ENCODE results near the gene MAD2L2.

Gene MAD2L2

DNA sequence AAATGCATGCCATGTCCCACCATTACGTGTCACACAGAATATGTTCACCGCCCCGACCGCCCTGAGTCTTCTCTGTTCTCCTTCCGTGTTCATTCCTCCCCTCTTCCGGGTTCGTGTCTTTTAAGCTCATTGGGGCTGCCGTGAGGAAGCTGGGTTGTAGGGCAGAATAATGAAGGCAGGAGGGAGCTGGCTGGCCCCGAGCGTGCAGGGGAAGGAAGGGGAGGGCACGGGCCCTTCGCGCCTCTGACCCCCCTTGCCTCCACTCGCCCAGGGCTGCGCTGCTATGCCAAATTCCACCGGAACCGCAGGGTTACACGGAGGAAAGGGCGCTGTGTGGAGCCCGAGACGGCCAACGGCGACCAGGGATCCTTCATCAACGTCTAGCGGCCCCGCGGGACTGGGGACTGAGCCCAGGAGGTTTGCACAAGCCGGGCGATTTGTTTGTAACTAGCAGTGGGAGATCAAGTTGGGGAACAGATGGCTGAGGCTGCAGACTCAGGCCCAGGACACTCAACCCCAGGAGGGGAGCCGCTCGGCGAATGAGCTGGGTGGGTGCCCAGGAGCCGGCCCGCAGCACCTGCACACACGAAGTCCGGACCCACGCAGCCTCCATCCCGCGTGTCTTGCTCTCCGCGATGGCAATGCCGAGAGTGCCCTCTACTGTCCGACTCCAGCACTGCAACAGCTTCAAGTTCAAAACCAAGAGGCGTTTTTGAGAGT is 38.5 kb upstream of the MAD2L2 start:
- DNase-seq (ENCODE audit: extremely low read depth, insufficient read length) = peak; percentile 76
- TF ChIP-seq, protein P1, sequence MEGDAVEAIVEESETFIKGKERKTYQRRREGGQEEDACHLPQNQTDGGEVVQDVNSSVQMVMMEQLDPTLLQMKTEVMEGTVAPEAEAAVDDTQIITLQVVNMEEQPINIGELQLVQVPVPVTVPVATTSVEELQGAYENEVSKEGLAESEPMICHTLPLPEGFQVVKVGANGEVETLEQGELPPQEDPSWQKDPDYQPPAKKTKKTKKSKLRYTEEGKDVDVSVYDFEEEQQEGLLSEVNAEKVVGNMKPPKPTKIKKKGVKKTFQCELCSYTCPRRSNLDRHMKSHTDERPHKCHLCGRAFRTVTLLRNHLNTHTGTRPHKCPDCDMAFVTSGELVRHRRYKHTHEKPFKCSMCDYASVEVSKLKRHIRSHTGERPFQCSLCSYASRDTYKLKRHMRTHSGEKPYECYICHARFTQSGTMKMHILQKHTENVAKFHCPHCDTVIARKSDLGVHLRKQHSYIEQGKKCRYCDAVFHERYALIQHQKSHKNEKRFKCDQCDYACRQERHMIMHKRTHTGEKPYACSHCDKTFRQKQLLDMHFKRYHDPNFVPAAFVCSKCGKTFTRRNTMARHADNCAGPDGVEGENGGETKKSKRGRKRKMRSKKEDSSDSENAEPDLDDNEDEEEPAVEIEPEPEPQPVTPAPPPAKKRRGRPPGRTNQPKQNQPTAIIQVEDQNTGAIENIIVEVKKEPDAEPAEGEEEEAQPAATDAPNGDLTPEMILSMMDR (IDR thresholded peaks at IDR 0.05; ENCODE audit: insufficient read depth, low read length, poor library complexity, severe bottlenecking) = peak; percentile 97
- no peaks in the 10 kb centered on the region; the same call in 1 of the 2 replicates for H3K27me3 ChIP-seq (replicated peaks; ENCODE audit: control insufficient read depth, insufficient read depth, low read length)
- H3K4me3 ChIP-seq (replicated peaks; ENCODE audit: low read depth, low read length) = peak overlapping the region; percentile 45
- no peaks in the 10 kb centered on the region for H3K36me3 ChIP-seq (ENCODE audit: control insufficient read depth, insufficient read depth, low read length)

DNA sequence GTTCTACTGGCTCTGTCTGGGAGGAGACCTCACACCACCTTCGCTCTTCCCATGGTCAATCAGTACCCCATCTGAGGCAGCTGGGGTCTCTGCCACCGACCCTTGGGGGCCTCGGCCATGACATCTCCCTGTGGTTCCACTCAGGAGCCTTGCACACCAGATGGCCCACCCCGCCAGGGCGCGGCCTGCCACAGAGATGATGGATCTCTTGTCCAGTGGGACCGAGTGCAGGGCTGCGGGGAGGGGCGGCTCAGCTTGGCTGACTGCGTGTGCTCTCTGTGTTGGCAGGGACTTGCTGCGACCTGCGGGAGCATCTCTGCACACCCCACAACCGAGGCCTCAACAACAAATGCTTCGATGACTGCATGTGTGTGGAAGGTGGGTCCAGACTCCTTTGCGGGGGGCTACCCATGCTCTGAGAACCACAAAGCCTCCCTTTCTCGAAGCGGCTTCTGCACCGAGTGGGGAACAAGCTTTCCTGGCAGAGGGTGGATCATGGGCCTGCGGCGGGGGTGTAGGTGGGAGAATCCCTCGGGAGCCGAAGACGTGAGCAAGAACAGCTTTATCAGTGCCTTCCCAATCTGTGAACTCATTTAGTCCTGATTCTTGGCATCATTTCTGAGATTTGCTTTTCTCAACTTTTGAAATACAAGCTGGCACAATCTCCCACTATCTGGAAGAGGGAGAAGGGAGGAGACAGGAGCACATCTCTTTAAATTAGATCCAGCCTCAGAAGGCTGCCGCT is 34.1 kb upstream of the MAD2L2 start:
- H3K36me3 ChIP-seq (ENCODE audit: control insufficient read depth, insufficient read depth, low read length) = no peaks in the 10 kb centered on the region
- TF ChIP-seq, protein P1 (IDR thresholded peaks at IDR 0.05; ENCODE audit: insufficient read depth, low read length, poor library complexity, severe bottlenecking) = no peak
- H3K27me3 ChIP-seq (replicated peaks; ENCODE audit: control insufficient read depth, insufficient read depth, low read length) = no peaks in the 10 kb centered on the region
- no peak overlapping the region for H3K4me3 ChIP-seq (replicated peaks; ENCODE audit: low read depth, low read length)
- no peak for DNase-seq (ENCODE audit: extremely low read depth, insufficient read length)

DNA sequence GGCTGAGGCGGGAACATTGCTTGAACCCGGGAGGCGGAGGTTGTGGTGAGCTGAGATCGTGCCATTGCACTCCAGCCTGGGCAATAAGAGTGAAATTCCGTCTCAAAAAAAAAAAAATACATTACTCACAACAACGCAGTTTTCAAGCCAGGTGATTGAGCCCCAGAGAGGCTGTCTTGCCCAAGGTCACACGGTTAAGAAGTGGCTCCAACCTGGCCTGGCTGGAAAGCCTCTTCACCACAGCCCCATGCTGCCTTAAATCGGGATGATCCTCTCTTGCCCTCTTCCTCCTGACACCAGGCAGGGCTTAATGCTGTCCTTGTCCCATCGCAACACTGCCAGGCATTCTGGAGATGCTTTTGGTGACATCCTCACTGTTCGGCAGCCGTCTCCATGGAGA is 32.1 kb upstream of the MAD2L2 start:
- TF ChIP-seq, protein P1 (IDR thresholded peaks at IDR 0.05; ENCODE audit: insufficient read depth, low read length, poor library complexity, severe bottlenecking) = no peak

DNA sequence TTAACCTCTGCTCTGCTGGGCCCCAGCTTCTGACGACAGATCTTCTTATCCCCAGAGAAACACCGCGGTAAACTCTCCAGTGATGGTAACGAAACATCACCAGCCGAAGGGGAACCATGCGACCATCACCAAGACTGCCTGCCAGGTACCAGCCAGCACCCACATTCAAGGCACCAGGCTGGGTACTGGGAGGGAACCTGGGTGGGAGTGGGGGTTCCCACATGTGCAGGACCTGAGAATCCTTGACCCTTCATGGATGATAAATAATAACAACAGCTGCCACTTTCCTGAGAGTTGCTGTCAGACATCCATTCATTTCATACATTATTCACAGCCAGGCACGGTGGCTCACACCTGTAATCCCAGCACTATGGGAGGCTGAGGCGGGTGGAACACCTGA is 31.3 kb upstream of the MAD2L2 start:
- H3K36me3 ChIP-seq (ENCODE audit: control insufficient read depth, insufficient read depth, low read length) = no peaks in the 10 kb centered on the region
- TF ChIP-seq, protein P1 (IDR thresholded peaks at IDR 0.05; ENCODE audit: insufficient read depth, low read length, poor library complexity, severe bottlenecking) = no peak
- no peak overlapping the region for H3K4me3 ChIP-seq (replicated peaks; ENCODE audit: low read depth, low read length)

More for the DNA sequence above, 32.1 kb upstream of the MAD2L2 start:
- no peaks in the 10 kb centered on the region for H3K36me3 ChIP-seq (ENCODE audit: control insufficient read depth, insufficient read depth, low read length)
- H3K27me3 ChIP-seq (replicated peaks; ENCODE audit: control insufficient read depth, insufficient read depth, low read length) = no peaks in the 10 kb centered on the region
- H3K4me3 ChIP-seq (replicated peaks; ENCODE audit: low read depth, low read length) = no peak overlapping the region
- DNase-seq (ENCODE audit: extremely low read depth, insufficient read length) = no peak

DNA sequence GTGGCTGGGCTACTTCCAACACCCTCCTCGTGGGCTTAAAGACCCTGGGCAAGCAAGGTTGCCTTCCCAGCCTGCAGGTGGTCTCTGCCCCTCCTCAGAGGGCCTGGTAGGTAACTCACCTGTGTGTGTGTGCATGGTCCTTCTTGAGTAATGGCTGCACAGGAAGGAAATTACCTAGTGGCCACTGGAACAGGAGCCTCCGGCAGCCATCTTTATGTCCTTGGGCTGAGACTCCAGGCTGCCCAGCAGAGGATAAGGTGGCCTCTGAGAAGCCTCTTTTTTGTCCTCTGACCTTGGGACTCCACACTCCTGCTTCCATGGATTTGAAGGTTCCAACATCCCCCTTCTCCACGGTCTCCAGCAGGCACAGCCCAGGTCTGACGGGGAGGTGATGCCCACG is 30.5 kb upstream of the MAD2L2 start:
- Histone ChIP-seq H3K36me3 (ENCODE audit: control insufficient read depth, insufficient read depth, low read length) (no peaks in the 10 kb centered on the region), H3K27me3 (replicated peaks; ENCODE audit: control insufficient read depth, insufficient read depth, low read length) (no peaks in the 10 kb centered on the region; the same call in 1 of the 2 replicates), H3K4me3 (replicated peaks; ENCODE audit: low read depth, low read length) (no peak overlapping the region)
- DNase-seq (ENCODE audit: extremely low read depth, insufficient read length) = no peak
- TF ChIP-seq, protein P1 (IDR thresholded peaks at IDR 0.05; ENCODE audit: insufficient read depth, low read length, poor library complexity, severe bottlenecking) = no peak

More for the DNA sequence above, 31.3 kb upstream of the MAD2L2 start:
- no peaks in the 10 kb centered on the region; the same call in 1 of the 2 replicates for H3K27me3 ChIP-seq (replicated peaks; ENCODE audit: control insufficient read depth, insufficient read depth, low read length)
- no peak for DNase-seq (ENCODE audit: extremely low read depth, insufficient read length)

Measured in GM06990 (cell line).